ELF-1 (cell line): ENCODE data around the gene YWHAG.
"Not testable (repeated sequence)": the region's sequence is repeated elsewhere in the genome, so short reads cannot be mapped to it uniquely, and the experiment has no call there.

Experiments used
- DNase-seq: peaks from one replicate; pipeline ENCODE4 v3.0.0-alpha.2; 2016; ENCODE audit warnings: low read depth, low spot score

YWHAG gene

DNA sequence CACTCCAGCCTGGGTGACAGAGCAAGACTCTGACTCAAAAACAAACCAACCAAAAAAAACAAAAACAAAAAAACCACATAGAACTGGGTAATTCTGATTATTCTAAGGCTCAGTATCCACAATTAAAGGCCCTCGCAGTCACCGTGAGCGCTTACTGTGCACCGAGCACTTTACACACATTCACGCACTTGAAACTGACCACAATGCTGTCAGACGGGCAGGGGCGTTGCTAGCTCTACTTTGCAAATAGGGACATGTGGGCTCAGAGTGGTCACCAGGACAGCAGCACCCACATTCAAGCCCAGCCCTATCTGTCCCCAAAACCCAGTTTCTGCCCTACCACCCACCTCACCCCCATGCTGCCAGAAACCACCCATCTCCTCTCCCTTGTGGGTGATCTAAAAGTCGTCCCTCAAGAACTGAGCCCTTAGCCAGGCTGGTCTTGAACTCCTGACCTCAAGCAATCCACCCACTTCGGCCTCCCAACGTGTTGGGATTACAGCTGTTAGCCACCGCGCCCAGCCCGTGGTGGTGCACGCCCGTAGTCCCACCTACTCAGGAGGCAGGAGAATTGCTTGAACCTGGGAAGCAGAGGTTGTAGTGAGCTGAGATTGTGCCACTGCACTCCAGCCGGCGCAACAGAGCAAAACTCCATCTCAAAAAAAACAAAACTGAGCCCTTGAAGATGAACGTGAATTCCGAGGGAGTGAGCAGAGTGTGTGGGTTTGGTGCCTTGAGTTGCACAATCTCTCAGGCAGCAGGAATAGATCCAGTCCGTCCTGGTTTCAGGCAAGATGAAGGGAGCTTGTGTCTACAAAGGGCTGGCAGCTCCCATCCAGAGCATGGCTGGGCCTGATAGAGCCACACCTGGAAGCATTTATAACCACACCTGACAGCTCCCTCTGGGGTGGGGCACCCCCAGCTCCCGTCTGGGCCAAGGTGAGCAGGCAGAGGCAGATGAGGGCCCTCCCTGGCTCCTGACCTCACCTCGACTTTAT is 61.7 kb downstream of the YWHAG start:
- no peak for DNase-seq

DNA sequence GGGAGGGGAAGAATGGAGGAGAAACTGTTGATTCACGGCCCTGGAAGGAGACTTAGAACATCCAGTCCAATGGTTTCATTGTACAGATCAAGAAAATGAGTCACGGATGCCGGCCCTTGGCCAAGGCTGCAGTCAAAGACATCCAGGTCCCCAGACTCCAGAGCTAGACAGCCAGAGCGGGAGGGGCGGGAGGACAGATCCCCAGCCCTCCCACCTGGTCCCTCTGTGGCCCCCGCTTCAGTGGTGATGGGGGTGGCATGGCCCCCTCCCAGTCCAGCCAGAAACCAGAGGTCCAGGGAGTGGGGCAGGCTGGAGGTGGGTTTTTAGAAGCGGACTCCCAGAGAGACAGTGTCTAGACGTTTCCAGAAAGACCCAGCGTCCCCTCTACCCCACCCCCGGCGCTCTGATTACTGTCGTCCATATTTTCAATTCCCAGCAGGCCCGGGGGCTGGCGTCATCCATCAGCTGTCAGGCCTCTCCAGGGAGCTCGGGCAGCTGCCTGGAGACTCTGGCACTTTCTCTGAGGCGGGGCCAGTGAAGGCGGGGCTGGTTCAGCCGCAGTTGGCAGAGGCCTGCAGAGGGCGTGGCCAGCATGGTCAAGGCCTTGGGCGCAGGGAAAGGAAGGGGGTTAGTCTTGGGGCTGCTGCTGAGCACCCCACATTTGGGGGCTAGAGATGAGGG is 64.3 kb downstream of the YWHAG start:
- DNase-seq = peak; percentile 94

DNA sequence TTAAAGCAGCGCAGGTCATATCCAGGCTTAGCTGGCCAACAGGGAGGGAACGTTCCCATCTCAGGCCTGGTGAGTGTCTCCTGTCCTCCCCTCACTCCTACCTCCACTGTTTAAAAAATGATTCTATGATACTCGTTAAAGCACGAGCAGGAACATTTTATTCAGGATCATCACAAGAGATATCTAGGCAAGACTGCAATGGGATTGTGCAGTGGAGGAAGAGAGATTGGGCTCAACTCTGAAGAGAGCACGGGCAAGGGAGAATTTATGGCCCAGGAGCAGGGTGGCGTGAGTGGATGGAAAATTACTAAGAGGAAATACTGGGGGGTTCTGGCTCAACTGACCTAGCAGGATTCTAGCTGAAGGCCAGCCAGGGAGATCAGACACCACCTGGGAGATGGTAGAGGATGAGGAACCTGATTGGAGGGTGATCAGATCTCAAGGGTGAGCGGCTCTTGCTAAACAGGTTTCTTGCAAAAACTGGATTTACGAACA is 65.3 kb downstream of the YWHAG start:
- peak; percentile 80 for DNase-seq

GRCh38 chr7:76292911-76293310 is 65.9 kb downstream of the YWHAG start:
- DNase-seq = not testable (repeated sequence)

- no peak for DNase-seq
Observed at GRCh38 chr7:76292213-76292573, 66.6 kb downstream of the YWHAG start.

DNA sequence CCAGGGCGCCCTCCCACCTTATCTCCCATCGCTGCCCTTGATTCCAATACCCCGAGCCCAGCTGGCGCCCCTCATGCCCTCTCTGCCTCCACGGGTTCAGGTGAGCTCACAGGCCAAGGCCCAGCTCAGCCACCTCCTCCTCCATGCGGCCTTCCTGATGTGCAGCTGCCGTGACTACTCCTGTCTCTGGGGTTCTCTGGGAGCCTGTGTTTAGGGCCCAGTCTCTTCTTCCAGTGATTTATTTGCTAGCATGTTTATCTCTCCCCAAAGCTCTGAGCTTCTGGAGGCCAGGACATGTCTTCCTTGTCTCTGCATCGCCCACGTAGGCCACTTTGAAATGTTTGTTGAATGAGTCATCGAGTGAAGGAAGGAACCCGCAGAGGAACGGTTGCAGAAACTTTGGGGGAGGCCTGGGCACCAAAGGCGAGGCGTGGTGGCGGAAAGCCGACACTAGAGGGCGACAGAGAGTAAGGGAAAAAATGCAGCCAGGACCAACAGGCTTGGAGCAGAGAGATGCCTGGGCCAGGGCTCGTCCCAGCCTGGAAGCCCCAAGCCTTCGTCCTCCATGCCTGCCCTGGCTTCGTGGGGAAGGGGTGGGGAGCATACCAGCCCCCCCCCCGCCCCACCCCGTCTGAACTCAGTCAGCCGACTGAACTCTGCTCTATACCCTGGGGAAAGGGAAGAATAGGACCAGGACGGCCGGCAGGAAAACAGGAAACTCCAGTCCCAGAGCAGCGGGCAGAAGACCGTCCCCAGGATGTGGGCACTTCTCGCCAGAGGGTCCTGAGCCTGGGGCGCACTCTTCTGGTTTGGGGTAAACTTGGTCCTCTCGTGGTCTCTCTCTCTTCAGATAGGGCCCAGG is 67.2 kb downstream of the YWHAG start:
- peak; percentile 99 for DNase-seq

- DNase-seq = not testable (repeated sequence)
Observed at GRCh38 chr7:76290847-76291350, 67.9 kb downstream of the YWHAG start.

DNA sequence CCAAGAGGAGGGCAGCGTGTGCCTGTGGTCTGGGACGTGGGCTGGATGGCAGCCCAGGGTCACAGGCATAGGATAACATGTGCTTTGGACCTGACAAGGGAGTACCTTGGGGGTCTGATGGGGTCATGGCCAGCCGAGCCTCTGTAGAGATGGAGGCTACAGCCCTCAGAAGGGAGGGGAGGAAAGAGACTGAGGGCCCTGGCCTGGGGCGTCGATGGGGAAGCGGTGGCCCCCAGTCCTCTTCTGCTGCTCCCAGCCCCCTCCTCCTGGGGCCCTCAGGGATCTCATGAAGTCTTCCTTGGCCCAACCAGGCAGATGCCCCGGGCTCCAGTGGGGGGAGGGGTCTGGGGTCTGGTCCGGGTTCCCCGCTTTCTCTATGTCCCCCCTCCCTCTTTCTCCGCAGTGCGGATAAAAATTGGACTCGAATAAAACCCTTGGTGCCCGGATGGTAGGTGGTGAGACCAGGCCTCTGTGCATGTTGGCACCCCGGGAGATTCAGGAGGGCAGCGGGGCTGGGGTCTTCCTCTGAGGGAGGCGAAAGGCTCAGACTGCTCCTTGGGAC is 71.9 kb downstream of the YWHAG start:
- no peak for DNase-seq

DNA sequence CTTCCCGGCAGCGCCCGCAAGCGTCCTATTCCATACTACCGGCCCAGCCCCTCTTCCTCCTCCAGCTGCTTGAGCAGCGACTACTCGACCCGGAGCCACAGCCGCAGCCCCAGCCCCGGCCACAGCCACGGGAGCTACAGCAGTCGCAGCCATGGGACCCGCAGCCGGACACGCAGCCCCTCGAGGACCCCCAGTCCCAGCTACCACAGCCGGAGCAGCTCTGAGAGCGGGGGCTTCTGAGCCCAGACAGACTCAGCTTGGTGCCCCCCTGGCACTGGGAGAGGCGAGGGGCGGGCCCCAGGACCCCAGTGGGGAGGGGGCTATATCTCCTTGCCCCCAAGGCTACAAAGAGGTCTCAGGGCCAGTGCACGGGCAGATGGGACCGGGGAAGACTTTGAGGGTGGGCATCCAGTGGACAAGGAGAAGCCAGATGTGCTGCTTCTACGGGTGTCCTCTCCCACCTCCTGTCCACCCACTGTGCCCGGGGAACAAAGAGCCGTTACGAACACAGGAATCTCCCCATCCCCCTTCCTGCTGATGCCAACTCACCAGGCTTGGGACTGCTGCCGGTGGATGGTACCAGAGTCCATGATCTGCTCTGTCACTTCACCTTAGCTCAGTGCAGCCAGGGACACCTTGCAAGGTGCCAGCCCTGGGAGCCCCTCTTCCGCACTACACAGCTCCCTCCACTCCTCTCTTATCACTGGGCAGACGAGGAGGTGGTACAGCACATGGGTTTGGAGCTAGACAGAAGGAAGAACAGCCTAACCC is 73.0 kb downstream of the YWHAG start:
- no peak for DNase-seq

DNA sequence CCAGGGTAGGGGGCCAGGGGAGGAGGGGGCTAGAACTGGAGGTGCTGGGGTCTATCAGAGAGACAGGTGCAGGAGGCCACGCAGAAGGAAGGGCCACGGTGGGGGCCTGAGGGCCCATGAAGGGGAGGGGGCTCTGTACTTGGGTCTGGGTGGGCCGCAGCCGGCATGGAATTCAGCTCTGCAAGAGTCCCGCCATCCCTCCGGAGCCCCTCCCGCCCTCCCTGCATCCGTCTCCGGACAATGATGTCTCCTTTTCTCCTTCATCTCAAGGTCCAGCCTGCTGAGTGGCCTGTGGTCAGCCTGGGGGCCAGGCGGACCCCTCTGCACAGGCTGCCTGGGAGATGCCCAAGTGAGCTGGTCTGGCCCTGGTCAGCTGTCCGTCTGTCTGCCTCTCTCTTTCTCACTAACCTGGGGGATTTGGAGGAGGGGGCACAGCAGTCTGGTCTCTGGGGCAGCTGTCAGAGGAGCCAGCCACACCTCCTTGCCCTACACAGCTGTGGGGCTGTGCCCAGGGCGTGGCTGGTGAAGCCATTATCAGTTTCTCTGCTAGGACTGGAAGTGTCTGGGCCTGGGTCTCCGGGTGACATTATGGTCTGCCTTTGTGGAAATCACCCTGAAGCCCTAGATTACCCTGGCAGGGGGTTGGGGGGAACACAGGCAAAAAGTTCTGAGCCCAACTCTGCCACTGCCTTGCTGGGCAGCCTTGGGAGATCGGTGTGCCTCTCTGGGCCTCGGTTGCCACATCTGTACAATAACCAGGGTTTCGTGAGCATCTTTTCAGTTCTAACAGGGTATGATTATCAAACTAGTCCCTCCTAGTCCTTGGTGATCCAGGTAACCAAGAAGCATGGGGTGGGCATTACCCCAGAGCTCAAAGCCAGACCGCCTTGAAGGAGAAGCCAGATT is 75.3 kb downstream of the YWHAG start:
- no peak for DNase-seq

- DNase-seq = no peak
Observed at GRCh38 chr7:76282344-76283253, 76.2 kb downstream of the YWHAG start.

GRCh38 chr7:76281706-76282343 is 77.0 kb downstream of the YWHAG start:
- no peak for DNase-seq

DNA sequence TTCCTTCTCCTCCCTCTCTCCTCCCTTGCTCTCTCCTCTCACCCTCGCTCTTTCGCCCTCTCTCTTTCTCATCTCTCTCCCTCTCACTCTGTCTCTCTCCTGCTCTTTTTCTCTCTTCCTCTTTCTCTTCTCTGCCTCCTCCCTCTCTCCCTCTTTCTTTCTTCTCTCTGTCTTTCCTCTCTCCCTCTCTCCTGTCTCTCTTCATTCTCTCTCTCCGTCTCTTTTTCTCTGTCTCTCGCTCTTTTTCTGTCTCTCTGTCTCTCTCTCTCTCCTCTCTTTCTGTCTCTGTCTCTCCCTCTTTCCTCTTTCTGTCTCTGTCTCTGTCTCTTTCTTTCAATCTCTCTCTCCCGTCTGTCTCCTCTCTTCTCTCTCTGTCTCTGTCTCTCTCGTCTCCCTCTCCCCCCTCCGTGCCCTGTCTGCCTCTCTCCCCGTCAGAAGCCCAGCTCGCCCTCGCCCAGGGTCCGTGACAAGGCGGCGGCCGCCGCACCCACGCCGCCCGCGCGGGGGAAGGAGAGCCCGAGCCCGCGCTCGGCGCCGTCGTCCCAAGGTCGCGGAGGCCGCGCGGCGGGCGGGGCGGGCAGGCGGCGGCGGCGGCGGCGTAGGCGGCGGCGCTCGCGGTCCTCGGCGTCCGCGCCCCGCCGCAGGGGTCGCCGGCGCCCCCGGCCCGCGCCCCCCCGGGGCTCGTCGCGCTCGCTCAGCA is 77.6 kb downstream of the YWHAG start:
- no peak for DNase-seq

GRCh38 chr7:76280408-76280807 is 78.4 kb downstream of the YWHAG start:
- DNase-seq = no peak

GRCh38 chr7:76278540-76278939 is 80.3 kb downstream of the YWHAG start:
- DNase-seq = no peak
